Measurements from ENCODE around the gene FOXF2.

GRCh38 chr6:1439349-1439748, 50.0 kb downstream of the FOXF2 start:
- TF ChIP-seq POLR2A (IDR thresholded peaks at IDR 0.05) (no peak), EP300 (IDR thresholded peaks at IDR 0.05) (no peak), CTCF (IDR thresholded peaks at IDR 0.05) (no peak)
